OCI-M2 (cell line): ENCODE data around the gene RETN.

ENCODE experiments used
- DNase-seq: peaks from one replicate; lab custom pipeline; 2025; ENCODE audit not compliant: unreplicated experiment; lab: John Stamatoyannopoulos, UW

RETN gene

DNA sequence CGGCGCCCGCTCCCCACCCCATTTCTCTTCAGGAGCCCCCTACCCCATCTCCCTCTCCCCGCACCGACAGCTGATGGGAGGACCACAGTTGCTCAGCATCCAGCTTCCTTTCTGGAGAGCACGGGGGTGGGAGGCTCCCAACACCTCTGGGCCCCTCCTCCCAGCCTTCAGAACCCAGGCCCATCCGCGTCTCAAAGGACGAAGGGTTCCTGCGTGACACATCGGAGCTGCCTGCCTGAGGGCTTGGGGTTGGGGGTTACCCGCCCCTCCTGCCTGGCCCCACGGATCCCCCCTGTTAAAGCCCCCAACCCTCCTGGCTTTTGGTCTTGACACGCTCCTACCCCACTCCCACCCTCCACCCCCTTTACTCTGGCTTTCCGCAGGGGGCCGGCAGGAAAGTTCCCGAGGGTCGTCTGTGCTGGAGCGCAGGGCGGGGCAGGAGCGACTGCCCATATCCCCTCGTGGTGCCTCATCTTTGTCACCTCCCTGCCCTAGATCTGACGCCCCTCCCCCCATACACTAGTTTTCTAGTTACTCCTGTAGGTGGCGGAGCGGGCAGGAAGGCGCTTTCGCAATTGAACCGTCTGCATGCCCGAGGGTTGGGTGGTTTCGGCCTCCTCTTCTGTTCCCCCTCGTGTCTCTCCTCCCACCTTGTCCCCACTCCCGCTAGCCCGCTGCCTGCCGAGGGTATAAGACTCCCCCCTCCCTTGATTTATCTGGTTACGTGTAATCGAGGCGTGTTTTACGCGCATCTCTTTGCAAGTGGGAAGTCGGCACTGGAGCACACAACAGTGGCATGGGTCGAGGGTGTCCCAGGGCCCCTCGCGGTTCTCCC is 12.7 kb downstream of the RETN start:
- DNase-seq, result no peak

DNA sequence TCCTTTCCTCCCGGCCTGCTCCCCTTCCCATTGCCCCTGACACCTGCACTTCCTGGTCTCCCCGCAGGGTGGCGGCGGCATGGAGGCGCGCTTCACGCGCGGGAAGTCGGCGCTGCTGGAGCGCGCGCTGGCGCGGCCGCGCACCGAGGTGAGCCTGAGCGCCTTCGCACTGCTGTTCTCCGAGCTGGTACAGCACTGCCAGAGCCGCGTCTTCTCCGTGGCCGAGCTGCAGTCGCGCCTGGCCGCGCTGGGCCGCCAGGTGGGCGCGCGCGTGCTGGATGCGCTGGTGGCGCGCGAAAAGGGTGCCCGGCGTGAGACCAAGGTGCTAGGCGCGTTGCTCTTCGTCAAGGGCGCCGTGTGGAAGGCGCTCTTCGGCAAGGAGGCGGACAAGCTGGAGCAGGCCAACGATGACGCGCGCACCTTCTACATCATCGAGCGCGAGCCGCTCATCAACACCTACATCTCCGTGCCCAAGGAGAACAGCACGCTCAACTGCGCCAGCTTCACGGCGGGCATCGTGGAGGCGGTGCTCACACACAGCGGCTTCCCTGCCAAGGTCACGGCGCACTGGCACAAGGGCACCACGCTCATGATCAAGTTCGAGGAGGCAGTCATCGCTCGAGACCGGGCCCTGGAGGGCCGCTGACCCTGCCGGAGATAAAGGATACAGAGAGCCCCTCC is 13.5 kb downstream of the RETN start:
- no peak for DNase-seq

DNA sequence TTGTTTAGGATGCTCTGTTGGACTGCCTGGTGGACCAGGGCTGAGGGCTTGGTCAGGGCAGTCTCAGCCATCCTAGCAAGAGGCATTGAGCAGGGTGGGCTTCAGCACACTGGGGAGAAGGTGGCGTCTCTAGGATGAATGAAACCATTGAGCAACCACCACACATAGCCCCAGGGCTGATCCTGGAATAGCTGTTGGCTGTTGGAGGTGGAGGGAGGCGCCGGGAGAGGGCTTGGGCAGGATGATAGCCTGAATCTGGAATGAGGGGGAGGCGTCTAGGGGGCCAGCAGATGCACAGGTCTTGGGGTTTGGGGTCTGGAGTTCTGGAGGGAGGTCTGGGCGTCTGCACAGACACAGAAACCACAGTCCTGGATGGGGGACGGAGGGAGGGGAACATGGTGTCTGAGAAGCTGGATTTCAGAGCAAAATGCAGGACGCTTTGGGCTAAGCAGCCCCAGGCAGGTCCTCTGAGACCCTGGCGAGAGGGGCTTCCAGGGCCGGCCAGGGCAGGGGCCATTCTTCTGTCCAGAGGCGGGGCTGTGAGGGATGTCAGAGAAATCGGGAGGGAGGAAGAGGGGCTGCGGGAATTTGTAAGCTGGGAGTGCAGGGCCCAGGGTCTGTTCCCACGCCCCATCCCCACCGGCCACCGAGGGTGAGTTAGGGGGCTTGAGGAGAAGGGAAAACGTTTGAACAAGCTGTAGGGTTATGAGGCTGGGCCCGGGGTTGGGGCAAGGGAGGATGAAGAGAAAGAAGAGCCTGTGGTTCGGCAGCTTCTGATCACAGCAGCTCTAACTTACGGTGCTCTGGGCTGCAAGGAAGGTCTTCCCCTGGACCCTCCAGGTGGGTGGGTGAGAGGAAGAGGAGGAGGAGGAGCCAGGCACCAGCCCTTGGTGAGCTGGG is 16.9 kb downstream of the RETN start:
- DNase-seq, result no peak

DNA sequence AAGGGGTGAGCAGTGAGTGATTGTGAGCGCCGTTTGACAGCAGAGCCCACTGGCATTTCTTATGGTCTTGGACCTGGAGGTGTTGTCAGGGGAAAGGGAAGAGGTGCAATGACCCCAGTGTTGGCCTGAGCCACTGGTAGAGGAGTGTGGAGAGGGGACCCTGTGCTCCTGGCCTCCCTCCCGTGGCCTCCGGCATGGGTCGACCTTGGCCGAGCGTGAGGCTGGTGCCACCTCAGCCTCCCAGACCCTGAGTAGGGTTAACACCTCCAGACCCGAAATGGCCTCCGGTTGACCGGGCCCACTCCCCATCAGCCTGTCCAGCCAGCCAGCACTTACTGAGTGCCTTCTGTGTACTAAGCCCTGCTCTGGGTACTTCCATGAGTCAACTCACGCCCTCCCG is 18.3 kb downstream of the RETN start:
- no peak for DNase-seq

DNA sequence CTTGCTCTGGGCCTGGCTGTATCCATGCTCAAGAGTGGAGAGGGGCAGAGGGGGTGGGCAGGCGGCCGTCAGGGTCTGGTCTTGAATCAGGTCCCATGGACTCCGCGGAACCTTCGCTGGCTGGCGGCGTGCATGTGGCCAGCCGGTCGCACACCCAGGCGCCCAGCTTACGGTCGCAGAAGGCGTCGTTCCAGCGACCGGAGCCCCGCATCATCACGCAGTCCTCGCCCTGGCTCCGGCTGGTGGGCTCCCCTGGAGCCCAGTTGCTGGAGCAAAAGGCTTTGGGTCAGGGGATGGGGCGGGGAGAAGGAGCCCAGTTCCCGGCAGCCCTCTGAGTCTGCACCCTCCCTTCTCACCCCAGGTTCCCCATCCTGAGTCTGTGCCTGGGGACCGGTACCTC is 20.3 kb downstream of the RETN start:
- no peak for DNase-seq

DNA sequence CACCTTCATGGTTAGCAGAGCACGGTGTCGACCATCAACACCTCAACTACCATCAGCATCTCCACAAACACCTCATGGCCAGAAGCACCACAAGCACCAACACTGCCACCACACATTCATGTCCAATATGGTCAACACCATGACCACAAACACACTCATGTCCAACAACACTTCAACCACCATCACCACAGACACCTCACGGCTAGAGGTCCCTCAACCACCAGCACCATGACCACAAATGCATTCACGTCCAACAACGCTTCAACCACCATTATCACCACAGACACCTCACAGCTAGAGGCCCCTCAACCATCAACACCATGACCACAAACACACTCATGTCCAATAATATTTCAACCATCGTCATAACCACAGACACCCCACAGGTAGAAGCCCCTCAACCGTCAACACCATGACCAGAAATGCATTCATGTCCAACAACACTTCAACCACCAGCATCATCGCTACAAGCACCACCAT is 22.0 kb downstream of the RETN start:
- DNase-seq, result no peak

DNA sequence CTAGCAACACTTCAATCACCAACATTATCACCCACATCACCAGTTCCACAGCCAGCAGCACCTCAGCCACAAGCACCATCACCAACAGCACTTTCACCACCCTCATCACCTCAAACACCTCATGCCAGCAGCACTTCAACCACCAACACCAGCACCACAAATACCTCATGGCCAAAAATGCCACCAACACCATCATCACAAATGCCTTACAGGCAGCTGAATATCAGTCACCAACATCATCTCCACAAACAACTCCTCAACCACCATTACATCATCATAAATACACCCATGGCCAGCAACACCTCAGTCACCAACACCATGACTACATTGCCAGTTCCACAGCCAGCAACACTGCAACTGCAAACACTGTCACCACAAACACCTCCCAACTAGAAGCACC is 22.6 kb downstream of the RETN start:
- no peak for DNase-seq

DNA sequence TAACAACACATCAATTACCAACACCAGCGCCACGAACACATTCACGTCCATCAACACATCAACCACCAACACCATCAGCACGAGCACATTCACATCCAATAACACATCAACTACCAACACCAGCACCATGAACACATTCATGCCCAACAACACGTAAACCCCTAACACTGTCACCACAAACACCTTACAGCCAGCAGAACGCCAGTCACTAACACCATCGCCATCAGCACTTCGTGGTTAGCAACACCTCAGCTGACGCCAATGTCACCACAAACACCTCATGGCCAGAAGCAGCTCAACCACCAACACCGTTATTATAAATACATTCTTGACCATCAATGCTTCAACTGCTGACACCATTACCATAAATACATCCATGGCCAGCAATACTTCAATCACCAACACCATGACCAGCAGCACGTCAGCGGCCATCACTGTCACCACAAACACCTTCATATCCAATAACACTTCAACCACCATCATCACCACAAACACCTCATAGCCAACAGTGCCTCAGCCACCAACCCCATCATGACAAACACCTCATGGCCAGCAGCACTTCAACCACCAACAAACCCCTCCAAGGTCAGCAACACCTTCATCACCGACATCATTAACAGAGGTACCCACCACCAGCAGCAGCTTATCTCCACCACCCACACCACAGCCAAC is 23.7 kb downstream of the RETN start:
- DNase-seq, result no peak

DNA sequence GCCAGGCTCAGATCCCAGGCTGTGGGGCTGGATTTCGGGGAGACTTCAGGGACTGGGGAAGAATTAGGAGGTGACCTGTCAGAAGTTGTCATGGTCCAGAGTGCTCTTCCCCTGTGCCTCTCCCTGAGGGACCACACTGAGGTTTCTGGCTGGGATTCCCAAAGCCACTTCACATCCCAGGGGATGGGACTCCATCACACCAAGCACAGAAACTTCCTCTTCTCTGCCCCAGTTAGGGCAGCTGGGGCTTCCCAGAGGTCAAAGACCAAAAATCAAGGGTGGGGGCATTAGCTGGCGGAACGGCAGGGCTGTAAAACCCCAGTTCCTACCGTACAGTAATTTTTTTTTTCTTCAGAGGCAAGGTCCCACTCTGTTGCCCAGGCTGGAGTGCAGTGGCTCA is 25.6 kb downstream of the RETN start:
- no peak for DNase-seq

DNA sequence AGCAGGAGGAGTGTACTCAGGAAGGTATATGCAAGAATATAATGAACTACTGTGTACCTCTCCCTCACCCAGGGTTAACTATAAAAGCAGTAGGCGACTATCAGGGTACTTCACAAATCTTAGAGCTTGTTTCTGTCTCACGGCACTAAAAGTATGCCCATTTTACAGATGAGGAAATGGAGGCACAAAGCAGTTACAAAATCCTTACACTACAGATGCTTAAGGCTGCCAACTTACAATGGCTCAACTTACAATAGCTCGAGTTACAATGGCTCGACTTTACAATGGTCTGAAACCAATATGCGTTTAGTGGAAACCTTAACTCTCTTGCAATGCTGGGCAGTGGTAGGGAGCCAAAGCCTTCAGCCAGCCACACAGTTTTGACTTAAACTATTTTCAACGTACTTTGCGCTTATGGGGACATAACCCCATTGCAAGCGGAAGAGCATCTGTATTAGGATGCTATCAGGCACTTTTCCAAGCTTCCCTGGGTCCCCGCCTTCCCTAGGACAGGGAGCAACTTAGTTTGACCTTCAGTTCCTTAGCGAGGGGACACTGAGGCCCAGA is 29.0 kb downstream of the RETN start:
- no peak for DNase-seq

DNA sequence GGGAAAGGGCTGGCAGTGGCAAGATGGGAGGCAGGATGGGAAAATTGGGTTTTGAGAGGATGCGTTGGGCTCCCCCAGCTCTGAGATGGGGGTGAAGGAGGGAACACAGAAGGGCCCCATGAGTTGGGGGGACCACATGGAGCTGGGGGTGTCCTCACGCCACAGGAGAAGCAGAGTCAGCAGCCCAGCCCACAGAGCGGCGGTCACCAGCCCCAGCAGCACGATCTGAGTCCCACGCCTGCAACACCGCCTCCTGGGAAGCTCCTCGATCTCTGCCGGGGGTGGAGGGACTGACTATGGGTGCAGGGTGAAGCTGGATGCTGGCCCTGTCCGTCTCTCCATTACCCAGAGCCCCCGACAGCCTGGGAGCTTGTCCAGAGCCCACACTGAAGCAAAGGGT is 29.7 kb downstream of the RETN start:
- no peak for DNase-seq

DNA sequence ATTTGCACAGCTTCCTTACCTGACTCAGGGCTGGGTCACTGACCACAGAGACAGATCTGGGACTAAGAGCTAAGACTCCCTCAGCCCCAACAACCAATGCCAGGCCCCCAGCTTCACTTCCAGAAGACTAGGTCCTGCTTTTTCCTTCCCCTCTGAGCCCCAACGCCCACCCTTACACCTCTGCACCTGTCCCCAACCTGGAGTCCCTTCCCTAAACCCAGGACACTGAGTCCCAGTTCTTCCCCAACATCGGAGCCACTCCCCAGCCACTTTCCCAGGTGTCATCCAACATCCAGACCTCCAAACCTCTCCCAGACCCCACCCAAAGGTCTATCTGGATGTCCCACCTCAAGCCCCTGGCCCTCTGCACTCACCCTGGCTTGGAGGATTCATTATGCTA is 30.2 kb downstream of the RETN start:
- no peak for DNase-seq

DNA sequence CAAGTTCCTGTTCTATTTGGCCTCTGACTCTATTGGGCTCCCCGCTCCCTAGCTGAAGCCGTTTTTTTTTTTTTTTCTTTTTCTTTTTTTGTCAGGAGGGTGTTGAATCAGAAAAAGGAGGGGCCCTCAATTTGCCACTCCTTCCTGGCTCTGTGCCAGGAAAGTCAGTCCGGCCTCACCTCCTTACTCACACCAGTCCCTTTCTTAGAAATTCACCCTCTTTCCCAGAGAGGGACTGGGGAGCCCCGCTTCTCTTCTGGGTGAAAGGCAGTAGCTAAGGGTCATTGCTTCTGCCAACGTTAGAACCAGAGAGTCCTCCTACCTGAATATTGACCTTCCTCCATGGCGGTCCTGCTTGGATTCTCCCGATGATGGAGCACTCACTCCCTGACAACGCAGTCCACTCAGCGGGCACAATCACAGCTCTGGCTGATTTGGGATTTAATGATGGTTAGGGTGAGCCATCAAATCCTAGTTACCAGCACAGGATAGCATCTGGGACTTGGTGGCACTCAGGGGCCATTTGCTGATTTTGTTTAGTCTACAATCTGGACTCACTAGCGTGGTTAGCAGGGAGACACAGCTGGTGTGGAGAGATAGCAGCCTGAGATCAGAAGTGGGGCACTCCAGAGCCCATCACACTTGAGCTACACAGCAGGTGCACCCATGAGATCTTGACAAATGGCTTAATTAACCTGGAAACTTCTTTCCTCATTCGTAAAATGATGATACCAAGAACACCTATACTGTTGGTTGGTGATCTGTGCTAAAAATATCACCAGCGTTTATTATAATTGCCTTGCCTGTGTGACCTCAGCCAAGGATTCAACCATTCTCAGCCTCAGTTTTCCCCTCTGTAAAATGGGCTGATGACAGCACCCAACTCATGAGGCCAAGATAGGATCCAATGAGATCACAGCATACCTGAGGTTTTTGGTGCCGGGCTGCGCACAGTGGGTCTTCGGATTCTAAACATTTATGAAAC is 30.9 kb downstream of the RETN start:
- DNase-seq, result no peak

DNA sequence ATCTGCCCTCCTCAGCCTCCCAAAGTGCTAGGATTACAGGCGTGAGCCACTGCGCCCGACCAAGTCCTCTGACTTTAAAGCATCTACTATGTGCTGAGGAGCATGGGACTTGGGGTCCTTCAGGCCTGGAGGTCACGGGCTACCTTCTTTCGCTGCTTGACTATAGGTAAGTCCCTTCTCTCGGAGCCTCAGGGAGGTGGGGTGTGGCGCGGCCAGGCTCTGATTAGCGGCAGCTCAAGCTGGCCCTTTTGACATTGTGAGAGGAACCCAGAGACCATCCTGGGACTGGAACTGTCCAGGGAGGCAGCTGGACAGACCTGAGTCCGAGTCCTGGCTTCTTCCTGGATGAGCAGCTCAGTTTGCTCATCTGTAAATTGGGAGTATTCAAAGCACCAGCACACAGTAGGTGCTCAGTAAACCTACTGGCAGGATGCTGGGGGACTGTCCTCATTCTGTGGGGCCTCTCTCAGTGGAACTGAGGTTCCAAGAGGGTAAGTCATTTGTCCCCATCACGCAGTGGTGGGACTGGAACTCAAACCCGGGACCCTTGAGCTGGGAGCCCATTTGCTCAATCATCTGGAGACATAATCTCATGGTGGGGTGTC is 32.3 kb downstream of the RETN start:
- DNase-seq, result no peak

DNA sequence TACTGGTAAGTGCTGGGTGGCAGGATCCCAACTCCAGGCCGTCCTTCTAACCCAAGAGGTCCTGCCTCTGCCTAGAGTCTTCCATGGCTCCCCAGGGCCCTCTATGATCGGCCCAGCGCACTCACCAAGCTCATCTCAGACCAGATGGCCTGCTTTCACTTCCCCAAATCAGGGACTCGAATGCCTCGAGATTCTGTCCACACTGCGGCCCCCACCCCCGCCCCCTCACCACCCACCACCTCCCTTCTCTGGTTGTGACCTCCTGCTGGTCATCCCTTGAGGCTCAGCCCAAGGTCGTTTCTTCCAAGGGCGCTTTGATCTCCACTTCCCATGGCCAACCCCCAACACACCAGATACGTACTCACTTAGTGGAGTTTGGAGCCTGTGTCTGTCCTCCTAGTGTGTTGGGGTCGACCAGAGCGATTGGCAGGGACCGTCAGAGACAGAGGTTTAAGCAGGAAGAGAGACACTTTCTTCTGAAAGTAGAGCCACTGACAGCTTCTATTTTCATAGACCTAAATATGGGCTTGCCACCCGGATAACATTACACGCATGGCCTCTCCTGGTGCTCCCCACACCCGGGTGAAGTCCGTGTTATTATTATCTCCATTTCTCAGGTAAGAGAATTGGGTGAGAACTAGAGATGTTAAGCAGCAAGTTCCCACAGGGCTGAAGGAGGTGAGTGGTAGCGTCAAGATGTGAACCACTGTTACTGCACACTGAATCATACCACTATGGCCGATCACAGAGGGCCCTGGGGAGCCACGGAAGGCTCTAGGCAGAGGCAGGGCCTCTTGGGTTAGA is 33.0 kb downstream of the RETN start, which contains the start of gene FCER2:
FCER2 (minus strand) TSS at position 478 of the 804 bp plus-strand sequence. CDS start 2,371 bp downstream, outside the sequence.
- no peak for DNase-seq

DNA sequence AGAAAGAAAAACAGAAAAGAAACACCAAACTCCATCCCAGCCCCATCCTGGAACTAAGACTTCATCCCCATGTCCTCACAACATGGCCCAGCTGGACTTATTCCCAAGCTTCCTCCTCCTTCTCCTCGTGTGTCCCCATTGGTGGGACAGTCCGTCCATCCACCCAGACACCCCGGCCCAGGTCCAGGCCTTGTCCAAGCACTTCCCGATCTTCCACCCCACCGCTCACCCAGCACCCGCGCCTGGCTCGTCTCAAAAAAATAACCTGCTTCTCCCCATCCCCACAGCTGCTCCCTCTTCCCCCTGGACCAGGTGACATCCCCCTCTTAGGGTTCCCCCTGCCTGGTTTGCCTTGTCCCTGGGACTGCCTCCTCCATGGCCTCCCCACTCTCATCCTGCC is 34.5 kb downstream of the RETN start:
- no peak for DNase-seq

DNA sequence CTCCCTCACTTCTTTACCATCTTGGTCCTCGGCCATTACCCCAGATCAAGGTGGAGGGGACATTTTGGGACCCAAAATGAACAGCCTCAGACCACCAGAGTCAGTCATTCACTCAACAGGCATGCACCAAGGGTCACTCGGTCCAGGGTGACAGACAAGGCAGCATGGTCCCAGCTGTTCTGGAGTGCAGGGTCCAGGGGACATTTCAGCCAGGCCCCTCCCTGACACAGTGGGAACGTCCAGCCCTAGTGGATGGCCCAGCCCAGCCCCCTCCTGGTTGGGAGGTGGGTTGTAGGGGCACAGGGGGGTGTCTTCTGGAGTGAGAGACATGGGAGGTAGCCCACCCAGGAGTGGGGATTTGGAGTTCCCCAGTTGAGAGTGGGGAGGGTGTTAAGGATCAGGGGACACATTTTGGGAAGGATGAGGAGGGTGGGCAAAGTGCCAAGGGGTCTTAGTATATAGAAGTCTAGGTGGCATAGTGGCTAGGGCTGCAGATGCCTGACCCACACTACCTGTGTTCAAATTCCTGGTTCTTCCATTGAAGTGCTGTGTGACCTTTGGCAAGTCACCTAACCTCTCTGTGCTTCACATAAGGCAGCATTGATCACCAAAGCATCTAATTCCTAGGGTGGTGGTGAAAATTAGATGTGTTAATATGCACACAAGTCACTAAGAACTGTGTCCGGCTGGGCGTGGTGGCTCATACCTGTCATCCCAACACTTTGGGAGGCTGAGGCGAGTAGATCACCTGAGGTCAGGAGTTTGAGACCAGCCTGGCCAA is 35.6 kb downstream of the RETN start:
- DNase-seq, result no peak
